ENCODE measurements around the gene FAM240A. TPM values are rescaled to one million over a fixed set of nuclear protein-coding genes. Genes with fewer than 3 reads are reported as not detected.

Gene FAM240A
- total RNA-seq, 1 donor from 2014 or later, result not detected

- Histone ChIP-seq H3K9me3 (ENCODE audit: control insufficient read depth in 3 of 3, low read length in 3 of 3) (no peaks in the 10 kb centered on the region), H3K27ac (ENCODE audit: low read depth, low read length) (no peak overlapping the region), H3K4me1 (ENCODE audit: control insufficient read depth in 3 of 3, insufficient read depth in 3 of 3, low read length in 3 of 3) (peaks cover 8 to 14% (median 8%) of the 10 kb centered on the region in 3 donors), H3K9ac (ENCODE audit: low read depth in 1 of 3, low read length in 3 of 3) (no peak overlapping the region), H3K27me3 (ENCODE audit: control insufficient read depth in 3 of 3, insufficient read depth in 3 of 3, low read length in 3 of 3) (no peaks in the 10 kb centered on the region), H3K36me3 (ENCODE audit: control insufficient read depth in 3 of 3, insufficient read depth in 3 of 3, low read length in 3 of 3) (no peaks in the 10 kb centered on the region), H3K4me3 (ENCODE audit: low read length in 3 of 3) (no peak overlapping the region)
Observed at GRCh38 chr3:46607603-46608028, 4.7 kb upstream of the FAM240A start.

GRCh38 chr3:46609212-46609721 is 3.1 kb upstream of the FAM240A start:
- H3K4me3 ChIP-seq (ENCODE audit: low read length in 3 of 3), result peak overlapping the region in 1 of 3 donors; percentile 31
- H3K9ac ChIP-seq (ENCODE audit: low read depth in 1 of 3, low read length in 3 of 3), result no peak overlapping the region
- H3K27me3 ChIP-seq (ENCODE audit: control insufficient read depth in 3 of 3, insufficient read depth in 3 of 3, low read length in 3 of 3), result no peaks in the 10 kb centered on the region
- no peaks in the 10 kb centered on the region for H3K36me3 ChIP-seq (ENCODE audit: control insufficient read depth in 3 of 3, insufficient read depth in 3 of 3, low read length in 3 of 3)
- no peak overlapping the region for H3K27ac ChIP-seq (ENCODE audit: low read depth, low read length)
- peaks cover 8 to 14% (median 9%) of the 10 kb centered on the region in 3 donors for H3K4me1 ChIP-seq (ENCODE audit: control insufficient read depth in 3 of 3, insufficient read depth in 3 of 3, low read length in 3 of 3)
- no peaks in the 10 kb centered on the region for H3K9me3 ChIP-seq (ENCODE audit: control insufficient read depth in 3 of 3, low read length in 3 of 3)

- no peak overlapping the region for H3K9ac ChIP-seq (ENCODE audit: low read depth in 1 of 3, low read length in 3 of 3)
- no peak overlapping the region for H3K4me3 ChIP-seq (ENCODE audit: low read length in 3 of 3)
- no peaks in the 10 kb centered on the region for H3K27me3 ChIP-seq (ENCODE audit: control insufficient read depth in 3 of 3, insufficient read depth in 3 of 3, low read length in 3 of 3)
- H3K27ac ChIP-seq (ENCODE audit: low read depth, low read length), result no peak overlapping the region
- H3K4me1 ChIP-seq (ENCODE audit: control insufficient read depth in 3 of 3, insufficient read depth in 3 of 3, low read length in 3 of 3), result peaks cover 8 to 14% (median 9%) of the 10 kb centered on the region in 3 donors
- no peaks in the 10 kb centered on the region for H3K36me3 ChIP-seq (ENCODE audit: control insufficient read depth in 3 of 3, insufficient read depth in 3 of 3, low read length in 3 of 3)
- no peaks in the 10 kb centered on the region for H3K9me3 ChIP-seq (ENCODE audit: control insufficient read depth in 3 of 3, low read length in 3 of 3)
Observed at GRCh38 chr3:46609944-46610722, 2.2 kb upstream of the FAM240A start.

GRCh38 chr3:46613313-46614005 is 1.1 kb downstream of the FAM240A start:
- Histone ChIP-seq H3K4me3 (ENCODE audit: low read length in 3 of 3) (no peak overlapping the region), H3K9ac (ENCODE audit: low read depth in 1 of 3, low read length in 3 of 3) (no peak overlapping the region), H3K9me3 (ENCODE audit: control insufficient read depth in 3 of 3, low read length in 3 of 3) (no peaks in the 10 kb centered on the region)

GRCh38 chr3:46614431-46614830 is 2.1 kb downstream of the FAM240A start:
- Histone ChIP-seq H3K9ac (ENCODE audit: low read depth in 1 of 3, low read length in 3 of 3) (no peak overlapping the region), H3K4me1 (ENCODE audit: control insufficient read depth in 3 of 3, insufficient read depth in 3 of 3, low read length in 3 of 3) (peaks cover 3 to 9% (median 6%) of the 10 kb centered on the region in 3 donors), H3K27me3 (ENCODE audit: control insufficient read depth in 3 of 3, insufficient read depth in 3 of 3, low read length in 3 of 3) (peaks cover 0 to 2% (median 0%) of the 10 kb centered on the region in 3 donors), H3K9me3 (ENCODE audit: control insufficient read depth in 3 of 3, low read length in 3 of 3) (no peaks in the 10 kb centered on the region), H3K27ac (ENCODE audit: low read depth, low read length) (no peak overlapping the region), H3K36me3 (ENCODE audit: control insufficient read depth in 3 of 3, insufficient read depth in 3 of 3, low read length in 3 of 3) (no peaks in the 10 kb centered on the region), H3K4me3 (ENCODE audit: low read length in 3 of 3) (no peak overlapping the region)

More at GRCh38 chr3:46613313-46614005, 1.1 kb downstream of the FAM240A start:
- Histone ChIP-seq H3K36me3 (ENCODE audit: control insufficient read depth in 3 of 3, insufficient read depth in 3 of 3, low read length in 3 of 3) (no peaks in the 10 kb centered on the region), H3K4me1 (ENCODE audit: control insufficient read depth in 3 of 3, insufficient read depth in 3 of 3, low read length in 3 of 3) (peaks cover 8 to 10% (median 9%) of the 10 kb centered on the region in 3 donors), H3K27ac (ENCODE audit: low read depth, low read length) (no peak overlapping the region), H3K27me3 (ENCODE audit: control insufficient read depth in 3 of 3, insufficient read depth in 3 of 3, low read length in 3 of 3) (no peaks in the 10 kb centered on the region)

- no peaks in the 10 kb centered on the region for H3K36me3 ChIP-seq (ENCODE audit: control insufficient read depth in 3 of 3, insufficient read depth in 3 of 3, low read length in 3 of 3)
- no peaks in the 10 kb centered on the region for H3K9me3 ChIP-seq (ENCODE audit: control insufficient read depth in 3 of 3, low read length in 3 of 3)
- peaks cover 0 to 5% (median 0%) of the 10 kb centered on the region in 3 donors for H3K27me3 ChIP-seq (ENCODE audit: control insufficient read depth in 3 of 3, insufficient read depth in 3 of 3, low read length in 3 of 3)
- H3K27ac ChIP-seq (ENCODE audit: low read depth, low read length), result no peak overlapping the region
- H3K4me1 ChIP-seq (ENCODE audit: control insufficient read depth in 3 of 3, insufficient read depth in 3 of 3, low read length in 3 of 3), result peaks cover 0 to 11% (median 3%) of the 10 kb centered on the region in 3 donors
- no peak overlapping the region for H3K4me3 ChIP-seq (ENCODE audit: low read length in 3 of 3)
- no peak overlapping the region for H3K9ac ChIP-seq (ENCODE audit: low read depth in 1 of 3, low read length in 3 of 3)
Observed at GRCh38 chr3:46615050-46615775, 2.9 kb downstream of the FAM240A start.

GRCh38 chr3:46615976-46616375 is 3.7 kb downstream of the FAM240A start:
- H3K27me3 ChIP-seq (ENCODE audit: control insufficient read depth in 3 of 3, insufficient read depth in 3 of 3, low read length in 3 of 3), result peaks cover 0 to 5% (median 0%) of the 10 kb centered on the region in 3 donors

GRCh38 chr3:46617941-46618340 is 5.6 kb downstream of the FAM240A start:
- Histone ChIP-seq H3K36me3 (ENCODE audit: control insufficient read depth in 3 of 3, insufficient read depth in 3 of 3, low read length in 3 of 3) (no peaks in the 10 kb centered on the region), H3K4me1 (ENCODE audit: control insufficient read depth in 3 of 3, insufficient read depth in 3 of 3, low read length in 3 of 3) (peaks cover 0 to 3% (median 3%) of the 10 kb centered on the region in 3 donors), H3K27ac (ENCODE audit: low read depth, low read length) (no peak overlapping the region), H3K4me3 (ENCODE audit: low read length in 3 of 3) (no peak overlapping the region), H3K9ac (ENCODE audit: low read depth in 1 of 3, low read length in 3 of 3) (no peak overlapping the region), H3K27me3 (ENCODE audit: control insufficient read depth in 3 of 3, insufficient read depth in 3 of 3, low read length in 3 of 3) (peaks cover 0 to 5% (median 0%) of the 10 kb centered on the region in 3 donors), H3K9me3 (ENCODE audit: control insufficient read depth in 3 of 3, low read length in 3 of 3) (no peaks in the 10 kb centered on the region)

More at GRCh38 chr3:46615976-46616375, 3.7 kb downstream of the FAM240A start:
- Histone ChIP-seq H3K27ac (ENCODE audit: low read depth, low read length) (no peak overlapping the region), H3K36me3 (ENCODE audit: control insufficient read depth in 3 of 3, insufficient read depth in 3 of 3, low read length in 3 of 3) (no peaks in the 10 kb centered on the region), H3K4me3 (ENCODE audit: low read length in 3 of 3) (no peak overlapping the region), H3K4me1 (ENCODE audit: control insufficient read depth in 3 of 3, insufficient read depth in 3 of 3, low read length in 3 of 3) (peaks cover 0 to 12% (median 3%) of the 10 kb centered on the region in 3 donors), H3K9me3 (ENCODE audit: control insufficient read depth in 3 of 3, low read length in 3 of 3) (no peaks in the 10 kb centered on the region), H3K9ac (ENCODE audit: low read depth in 1 of 3, low read length in 3 of 3) (no peak overlapping the region)

- H3K4me3 ChIP-seq (ENCODE audit: low read length in 3 of 3), result no peak overlapping the region
Observed at GRCh38 chr3:46619845-46620778, 7.8 kb downstream of the FAM240A start.

More at GRCh38 chr3:46619845-46620778, 7.8 kb downstream of the FAM240A start:
- no peak overlapping the region for H3K27ac ChIP-seq (ENCODE audit: low read depth, low read length)
- peaks cover 0 to 5% (median 0%) of the 10 kb centered on the region in 3 donors for H3K27me3 ChIP-seq (ENCODE audit: control insufficient read depth in 3 of 3, insufficient read depth in 3 of 3, low read length in 3 of 3)
- H3K36me3 ChIP-seq (ENCODE audit: control insufficient read depth in 3 of 3, insufficient read depth in 3 of 3, low read length in 3 of 3), result no peaks in the 10 kb centered on the region
- no peak overlapping the region for H3K9ac ChIP-seq (ENCODE audit: low read depth in 1 of 3, low read length in 3 of 3)
- no peaks in the 10 kb centered on the region for H3K9me3 ChIP-seq (ENCODE audit: control insufficient read depth in 3 of 3, low read length in 3 of 3)
- H3K4me1 ChIP-seq (ENCODE audit: control insufficient read depth in 3 of 3, insufficient read depth in 3 of 3, low read length in 3 of 3), result peaks cover 0 to 3% (median 3%) of the 10 kb centered on the region in 3 donors
